Gastroesophageal sphincter (tissue), 3 donors: ENCODE data around the gene FUT8.

ENCODE experiments used
- CTCF ChIP-seq, 4 experiments: fragments of 200-600 bp in 2 of 4; fragments of 450-650 bp in 2 of 4; sonication (generic) in 1 of 4; IDR thresholded peaks; one replicate each; pipeline ENCODE4 v1.5.1; 2017 to 2019; ENCODE audit warnings: antibody characterized with exemption in 4 of 4, mild to moderate bottlenecking in 2 of 4, moderate library complexity in 2 of 4
- POLR2A ChIP-seq, 2 donors: fragments of 450-650 bp; IDR thresholded peaks; one replicate each; pipeline ENCODE4 v1.6.1; 2017; ENCODE audit warnings: antibody characterized with exemption in 2 of 2, mild to moderate bottlenecking in 2 of 2, moderate library complexity in 1 of 2
- POLR2AphosphoS5 ChIP-seq: sonication (generic); formaldehyde crosslinking; IDR thresholded peaks from one replicate; pipeline ENCODE4 v1.6.1; 2017; ENCODE audit warnings: antibody characterized with exemption

- no peak for TF ChIP-seq CTCF (IDR thresholded peaks at IDR 0.05)
- TF ChIP-seq POLR2A (IDR thresholded peaks at IDR 0.05), result no peak
- no peak for TF ChIP-seq POLR2AphosphoS5
Observed at GRCh38 chr14:65492266-65492665, 79.7 kb downstream of the FUT8 start.
